Measurements from ENCODE around the gene ARHGAP26.

The ARHGAP26 gene

GRCh38 chr5:143213231-143213850, 443.2 kb downstream of the ARHGAP26 start:
- no peak overlapping the region; the same call in 1 of the 2 replicates for H3K4me3 ChIP-seq (ENCODE audit: low read depth, low read length)
- TF ChIP-seq, protein P1, sequence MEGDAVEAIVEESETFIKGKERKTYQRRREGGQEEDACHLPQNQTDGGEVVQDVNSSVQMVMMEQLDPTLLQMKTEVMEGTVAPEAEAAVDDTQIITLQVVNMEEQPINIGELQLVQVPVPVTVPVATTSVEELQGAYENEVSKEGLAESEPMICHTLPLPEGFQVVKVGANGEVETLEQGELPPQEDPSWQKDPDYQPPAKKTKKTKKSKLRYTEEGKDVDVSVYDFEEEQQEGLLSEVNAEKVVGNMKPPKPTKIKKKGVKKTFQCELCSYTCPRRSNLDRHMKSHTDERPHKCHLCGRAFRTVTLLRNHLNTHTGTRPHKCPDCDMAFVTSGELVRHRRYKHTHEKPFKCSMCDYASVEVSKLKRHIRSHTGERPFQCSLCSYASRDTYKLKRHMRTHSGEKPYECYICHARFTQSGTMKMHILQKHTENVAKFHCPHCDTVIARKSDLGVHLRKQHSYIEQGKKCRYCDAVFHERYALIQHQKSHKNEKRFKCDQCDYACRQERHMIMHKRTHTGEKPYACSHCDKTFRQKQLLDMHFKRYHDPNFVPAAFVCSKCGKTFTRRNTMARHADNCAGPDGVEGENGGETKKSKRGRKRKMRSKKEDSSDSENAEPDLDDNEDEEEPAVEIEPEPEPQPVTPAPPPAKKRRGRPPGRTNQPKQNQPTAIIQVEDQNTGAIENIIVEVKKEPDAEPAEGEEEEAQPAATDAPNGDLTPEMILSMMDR (IDR thresholded peaks at IDR 0.05; ENCODE audit: low read depth, low read length, missing control alignments) = no peak
- no peak for DNase-seq (ENCODE audit: low read depth)

DNA sequence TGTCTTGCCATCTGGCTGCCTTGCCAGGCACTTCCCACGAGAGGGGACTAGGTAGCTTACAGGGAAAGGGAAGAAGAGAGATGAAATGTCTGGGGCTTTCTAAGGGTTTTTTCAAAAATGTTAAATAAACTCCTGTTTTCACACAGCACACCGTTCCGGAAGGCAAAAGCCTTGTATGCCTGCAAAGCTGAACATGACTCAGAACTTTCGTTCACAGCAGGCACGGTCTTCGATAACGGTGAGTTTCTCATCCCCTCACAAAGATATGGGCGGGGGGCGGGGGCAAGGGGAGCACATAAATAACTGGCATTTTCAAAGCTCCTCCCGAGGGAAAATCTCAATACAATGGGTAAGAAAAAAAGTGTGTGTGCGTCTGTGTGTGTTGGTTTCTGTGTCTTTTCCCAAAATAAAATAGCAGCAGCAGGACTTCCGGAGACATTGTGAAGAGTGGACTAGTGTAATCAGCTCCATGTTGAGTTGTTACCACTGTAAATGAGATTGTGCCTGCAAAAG, 443.7 kb downstream of the ARHGAP26 start:
- TF ChIP-seq, protein P1 (IDR thresholded peaks at IDR 0.05; ENCODE audit: low read depth, low read length, missing control alignments) = peak; percentile 29
- H3K4me3 ChIP-seq (ENCODE audit: low read depth, low read length) = no peak overlapping the region
- peak; percentile 95 for DNase-seq (ENCODE audit: low read depth)

DNA sequence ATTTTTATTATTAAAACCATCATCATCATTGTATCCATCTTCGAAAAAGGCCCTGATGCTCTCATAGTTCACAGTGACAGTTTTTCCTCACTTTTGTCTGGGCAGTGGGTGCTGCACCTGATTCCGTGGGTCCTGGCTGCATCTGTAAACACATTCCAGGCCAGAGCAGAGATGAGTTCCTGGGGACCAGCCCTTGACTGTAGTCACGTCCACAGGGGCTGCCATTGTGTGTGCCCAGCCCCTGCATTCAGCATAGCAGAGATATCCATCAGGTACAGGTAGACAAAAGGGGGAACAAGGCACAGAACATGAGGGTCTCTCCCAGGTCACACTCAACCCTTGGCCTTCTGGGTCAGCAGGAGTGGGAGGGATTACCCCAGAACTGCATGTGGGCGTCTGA, 444.3 kb downstream of the ARHGAP26 start:
- DNase-seq (ENCODE audit: low read depth) = no peak
- TF ChIP-seq, protein P1 (IDR thresholded peaks at IDR 0.05; ENCODE audit: low read depth, low read length, missing control alignments) = no peak
- no peak overlapping the region for H3K4me3 ChIP-seq (ENCODE audit: low read depth, low read length)

DNA sequence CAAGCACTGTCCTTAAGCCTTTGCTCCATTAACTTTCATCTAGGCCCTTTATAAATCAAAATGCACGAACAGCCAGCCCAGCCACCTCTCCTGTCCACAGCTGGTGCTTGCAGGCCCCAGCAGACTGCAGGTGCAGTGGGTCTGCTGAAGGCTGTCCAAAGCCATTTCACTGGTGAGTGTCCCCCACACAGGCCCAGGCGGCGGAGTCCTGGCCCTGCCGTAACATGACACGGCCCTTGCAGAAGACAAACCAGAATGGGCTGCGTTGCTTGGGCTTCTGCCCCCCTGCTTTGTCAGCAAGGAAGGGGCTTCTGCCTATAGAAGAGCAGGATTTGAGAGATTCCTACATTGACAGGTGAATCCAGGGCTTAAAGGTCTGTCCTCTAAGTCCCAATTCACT, 444.7 kb downstream of the ARHGAP26 start:
- no peak overlapping the region for H3K4me3 ChIP-seq (ENCODE audit: low read depth, low read length)
- TF ChIP-seq, protein P1 (IDR thresholded peaks at IDR 0.05; ENCODE audit: low read depth, low read length, missing control alignments) = no peak

DNA sequence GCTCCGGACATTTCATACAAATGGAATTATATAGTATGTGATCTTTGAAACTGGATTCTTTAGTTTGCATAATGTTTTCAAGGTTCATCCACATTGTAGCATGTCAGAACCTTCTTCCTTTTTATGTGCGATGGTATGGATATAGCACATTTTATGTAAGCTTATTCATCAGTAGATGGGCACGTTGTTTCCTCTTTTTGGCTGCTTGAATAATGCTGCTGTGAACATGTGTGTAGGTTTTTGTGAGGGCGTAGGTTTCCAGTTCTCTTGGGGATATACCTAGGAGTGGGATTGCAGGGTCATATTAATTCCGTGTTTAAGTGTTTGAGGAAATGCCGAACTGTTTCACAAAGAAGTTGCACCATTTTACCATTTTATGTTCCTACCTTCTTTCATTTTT, 445.5 kb downstream of the ARHGAP26 start:
- DNase-seq (ENCODE audit: low read depth) = no peak
- H3K4me3 ChIP-seq (ENCODE audit: low read depth, low read length) = no peak overlapping the region
- TF ChIP-seq, protein P1 (IDR thresholded peaks at IDR 0.05; ENCODE audit: low read depth, low read length, missing control alignments) = no peak

More for the DNA sequence above, 444.7 kb downstream of the ARHGAP26 start:
- no peak for DNase-seq (ENCODE audit: low read depth)

GRCh38 chr5:143216211-143216610, 446.0 kb downstream of the ARHGAP26 start:
- H3K4me3 ChIP-seq (ENCODE audit: low read depth, low read length) = no peak overlapping the region
- DNase-seq (ENCODE audit: low read depth) = no peak
- TF ChIP-seq, protein P1 (IDR thresholded peaks at IDR 0.05; ENCODE audit: low read depth, low read length, missing control alignments) = no peak
